Measurements from ENCODE around the gene JPH4.
"Not testable (repeated sequence)": the region's sequence is repeated elsewhere in the genome, so short reads cannot be mapped to it uniquely, and the experiment has no call there.

GRCh38 chr14:23536906-23537305 lies 41.7 kb downstream of the JPH4 start:
- not testable (repeated sequence) for TF ChIP-seq CTCF (IDR thresholded peaks at IDR 0.05; ENCODE audit: extremely low read depth in 1 of 2, insufficient read depth in 1 of 2, low read depth in 1 of 2, low read length in 2 of 2); POLR2A (IDR thresholded peaks at IDR 0.05; ENCODE audit: low read depth, low read length); POLR2AphosphoS5 (IDR thresholded peaks at IDR 0.05; ENCODE audit: insufficient read depth, low read depth, low read length); EZH2 (IDR thresholded peaks at IDR 0.05; ENCODE audit: borderline replicate concordance, low read depth, low read length, severe bottlenecking); JUN (IDR thresholded peaks at IDR 0.05; ENCODE audit: borderline replicate concordance, insufficient read depth, insufficient read length, low read depth); GATA2 (IDR thresholded peaks at IDR 0.05; ENCODE audit: insufficient read depth, insufficient read length, low read depth, low read length); MAX (IDR thresholded peaks at IDR 0.05; ENCODE audit: insufficient read depth, insufficient read length); MYC (IDR thresholded peaks at IDR 0.05; ENCODE audit: low read depth, low read length); FOS (IDR thresholded peaks at IDR 0.05; ENCODE audit: borderline replicate concordance, insufficient read depth, low read length)
